ENCODE data around the gene CENPC. TPM values are rescaled to one million over a fixed set of nuclear protein-coding genes. Genes with fewer than 3 reads are reported as not detected.

The CENPC gene
- total and polyA plus RNA-seq, 3 donors from 2014 or later, result 8.5 to 53.4 (median 40.8) TPM

- WGBS, 2 donors, result 48 to 64% methylated on average over 2 of the region's 2 CpGs
- no peak for DNase-seq
- H3K27me3 ChIP-seq, result no peaks in the 10 kb centered on the region
- H3K36me3 ChIP-seq (ENCODE audit: low read depth, missing control alignments), result no peaks in the 10 kb centered on the region
- no peaks in the 10 kb centered on the region for H3K9me3 ChIP-seq
- intact Hi-C loops (cut with DNase I; ENCODE audit: low total_unique reads), result no loop called here
- no peak overlapping the region for H3K27ac ChIP-seq
- no peak overlapping the region for H3K4me3 ChIP-seq
- TF ChIP-seq CTCF (IDR thresholded peaks at IDR 0.05), result no peak
- TF ChIP-seq POLR2A (IDR thresholded peaks at IDR 0.05), result no peak
- H3K4me1 ChIP-seq, result no peaks in the 10 kb centered on the region
Observed at GRCh38 chr4:67581913-67582312, 36.6 kb upstream of the CENPC start.

GRCh38 chr4:67581208-67581857, 36.0 kb upstream of the CENPC start:
- H3K36me3 ChIP-seq (ENCODE audit: low read depth, missing control alignments), result no peaks in the 10 kb centered on the region
- intact Hi-C loops (cut with DNase I; ENCODE audit: low total_unique reads), result no loop called here
- no peak for TF ChIP-seq CTCF (IDR thresholded peaks at IDR 0.05)
- TF ChIP-seq POLR2A (IDR thresholded peaks at IDR 0.05), result no peak
- H3K27ac ChIP-seq, result no peak overlapping the region
- no peaks in the 10 kb centered on the region for H3K4me1 ChIP-seq
- H3K4me3 ChIP-seq, result no peak overlapping the region
- DNase-seq, result no peak
- no peaks in the 10 kb centered on the region for H3K9me3 ChIP-seq
- 76 to 80% methylated on average over 8 of the region's 8 CpGs for WGBS, 2 donors
- H3K27me3 ChIP-seq, result no peaks in the 10 kb centered on the region

- no peak for DNase-seq
- TF ChIP-seq CTCF (IDR thresholded peaks at IDR 0.05), result no peak
- no peak for TF ChIP-seq POLR2A (IDR thresholded peaks at IDR 0.05)
- H3K27ac ChIP-seq, result no peak overlapping the region
- no peaks in the 10 kb centered on the region for H3K9me3 ChIP-seq
- WGBS, 2 donors, result 67 to 96% methylated on average over 3 of the region's 3 CpGs
- H3K27me3 ChIP-seq, result no peaks in the 10 kb centered on the region
- no peak overlapping the region for H3K4me3 ChIP-seq
- H3K4me1 ChIP-seq, result no peaks in the 10 kb centered on the region
- intact Hi-C loops (cut with DNase I; ENCODE audit: low total_unique reads), result no loop called here
- H3K36me3 ChIP-seq (ENCODE audit: low read depth, missing control alignments), result no peaks in the 10 kb centered on the region
Observed at GRCh38 chr4:67580577-67580976, 35.3 kb upstream of the CENPC start.

- H3K36me3 ChIP-seq (ENCODE audit: low read depth, missing control alignments), result no peaks in the 10 kb centered on the region
- no peaks in the 10 kb centered on the region for H3K27me3 ChIP-seq
- H3K9me3 ChIP-seq, result no peaks in the 10 kb centered on the region
- H3K27ac ChIP-seq, result no peak overlapping the region
- DNase-seq, result no peak
- no peak overlapping the region for H3K4me3 ChIP-seq
- intact Hi-C loops (cut with DNase I; ENCODE audit: low total_unique reads), result no loop called here
- 87 to 91% methylated on average over 1 of the region's 1 CpG for WGBS, 2 donors
- TF ChIP-seq POLR2A (IDR thresholded peaks at IDR 0.05), result no peak
- TF ChIP-seq CTCF (IDR thresholded peaks at IDR 0.05), result no peak
- H3K4me1 ChIP-seq, result no peaks in the 10 kb centered on the region
Observed at GRCh38 chr4:67576538-67576937, 31.2 kb upstream of the CENPC start.

GRCh38 chr4:67576059-67576466, 30.8 kb upstream of the CENPC start:
- H3K27me3 ChIP-seq, result no peaks in the 10 kb centered on the region
- H3K4me1 ChIP-seq, result no peaks in the 10 kb centered on the region
- intact Hi-C loops (cut with DNase I; ENCODE audit: low total_unique reads), result no loop called here
- H3K27ac ChIP-seq, result no peak overlapping the region
- WGBS, 2 donors, result 55 to 68% methylated on average over 4 of the region's 4 CpGs
- H3K36me3 ChIP-seq (ENCODE audit: low read depth, missing control alignments), result no peaks in the 10 kb centered on the region
- TF ChIP-seq POLR2A (IDR thresholded peaks at IDR 0.05) (no peak), CTCF (IDR thresholded peaks at IDR 0.05) (no peak)
- DNase-seq, result no peak
- H3K9me3 ChIP-seq, result no peaks in the 10 kb centered on the region
- no peak overlapping the region for H3K4me3 ChIP-seq

All from testis (tissue), 3 donors.